CD4-positive, alpha-beta T cell treated with Interleukin-12 subunit alpha and Interleukin-12 subunit beta, for 1 hour (primary cell): ENCODE data around the gene MTRFR.
"Not testable (repeated sequence)": the region's sequence is repeated elsewhere in the genome, so short reads cannot be mapped to it uniquely, and the experiment has no call there.

ENCODE experiments used
- DNase-seq: peaks from one replicate; pipeline ENCODE4 v3.0.0-alpha.2; 2020

The MTRFR gene

GRCh38 chr12:123250471-123251383, 17.5 kb downstream of the MTRFR start:
- no peak for DNase-seq

DNA sequence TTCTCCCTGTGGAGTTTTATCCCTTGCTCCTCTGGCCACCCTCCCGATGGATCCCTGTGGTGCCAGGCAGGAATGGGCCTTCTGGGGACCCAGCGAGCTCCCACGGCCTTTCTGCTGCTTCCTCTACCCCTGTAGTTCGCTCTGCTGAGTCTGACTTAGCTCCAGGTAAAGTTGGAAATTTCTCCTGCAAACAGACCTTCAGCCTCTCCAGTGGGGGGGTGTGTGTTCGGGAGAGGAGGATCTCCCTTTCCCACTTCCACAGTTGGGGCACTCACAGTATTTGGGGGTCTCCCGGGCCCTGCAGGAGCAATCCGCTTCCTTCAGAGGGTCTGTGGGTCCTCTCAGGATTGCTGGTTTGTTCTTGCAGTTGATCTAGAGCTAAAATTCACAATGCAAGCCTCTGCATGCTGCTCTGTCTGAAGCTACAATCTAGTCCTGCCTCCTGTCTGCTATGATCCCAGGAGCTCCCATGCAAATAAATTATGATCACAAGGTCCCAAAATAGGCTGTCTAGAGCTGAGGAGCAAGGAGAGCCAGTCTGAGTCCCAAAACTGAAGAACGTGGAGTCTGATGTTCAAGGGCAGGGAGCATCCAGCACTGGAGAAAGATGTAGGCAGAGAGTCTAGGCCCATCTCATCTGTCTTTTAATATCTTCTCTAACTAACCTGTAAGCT, 18.3 kb downstream of the MTRFR start:
- DNase-seq = no peak

DNA sequence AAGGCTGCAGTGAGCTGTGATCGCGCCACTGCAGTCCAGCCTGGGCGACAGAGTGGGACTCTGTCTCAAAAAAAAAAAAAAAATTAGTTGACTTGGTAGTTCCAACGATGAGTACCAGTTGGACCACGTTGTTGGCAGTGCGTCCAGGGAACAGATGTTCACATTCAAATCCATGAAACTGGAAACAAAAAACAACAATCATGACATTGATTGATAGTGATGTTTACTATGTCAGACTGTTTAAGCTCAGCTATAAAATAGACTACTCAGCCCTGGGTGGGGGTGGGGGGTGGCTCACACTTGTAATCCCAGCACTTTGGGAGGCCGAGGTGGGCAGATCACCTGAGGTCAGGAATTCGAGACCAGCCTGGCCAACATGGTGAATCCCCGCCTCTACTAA, 19.1 kb downstream of the MTRFR start:
- DNase-seq = not testable (repeated sequence)

DNA sequence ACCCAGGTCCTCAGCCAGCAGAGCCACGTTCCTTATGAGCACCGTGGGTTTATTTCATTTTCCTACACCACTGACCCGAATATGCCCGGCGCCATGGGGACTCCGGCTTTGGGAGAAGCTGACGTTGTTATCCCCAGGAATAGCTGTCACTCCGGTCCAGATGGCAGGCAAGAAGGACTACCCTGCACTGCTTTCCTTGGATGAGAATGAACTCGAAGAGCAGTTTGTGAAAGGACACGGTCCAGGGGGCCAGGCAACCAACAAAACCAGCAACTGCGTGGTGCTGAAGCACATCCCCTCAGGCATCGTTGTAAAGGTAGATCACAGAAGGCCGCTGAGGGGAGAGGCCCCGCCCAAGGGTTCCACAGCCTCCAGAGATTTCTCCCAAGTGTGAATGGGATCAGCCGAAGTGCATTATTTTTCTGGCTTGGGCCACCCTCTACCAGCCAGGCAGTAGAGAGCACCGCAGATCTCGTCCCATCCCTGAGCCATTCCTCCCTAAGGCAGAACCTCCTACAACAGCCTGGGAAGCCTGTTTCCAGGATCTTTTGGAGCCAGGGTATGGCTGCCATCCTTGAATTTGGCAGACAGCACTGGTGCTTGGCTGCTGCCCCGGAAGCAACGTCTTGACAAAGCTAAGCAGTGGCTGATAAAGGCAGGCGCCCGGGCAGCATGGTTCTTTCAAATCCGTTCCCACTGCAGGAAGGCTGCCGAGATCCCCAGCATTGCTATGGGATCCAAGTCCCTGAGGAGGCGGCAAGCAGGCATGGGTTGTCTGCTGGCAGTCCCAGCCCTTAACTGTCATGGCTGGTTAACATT, 20.6 kb downstream of the MTRFR start:
- no peak for DNase-seq

- no peak for DNase-seq
These were observed 21.7 kb downstream of the MTRFR start for GRCh38 chr12:123254853-123255446.

GRCh38 chr12:123258593-123258992, 25.4 kb downstream of the MTRFR start:
- no peak for DNase-seq

GRCh38 chr12:123260081-123260480, 26.8 kb downstream of the MTRFR start:
- DNase-seq = no peak

GRCh38 chr12:123261196-123261595, 28.0 kb downstream of the MTRFR start:
- DNase-seq = no peak

GRCh38 chr12:123263196-123263817, 30.1 kb downstream of the MTRFR start:
- no peak for DNase-seq

DNA sequence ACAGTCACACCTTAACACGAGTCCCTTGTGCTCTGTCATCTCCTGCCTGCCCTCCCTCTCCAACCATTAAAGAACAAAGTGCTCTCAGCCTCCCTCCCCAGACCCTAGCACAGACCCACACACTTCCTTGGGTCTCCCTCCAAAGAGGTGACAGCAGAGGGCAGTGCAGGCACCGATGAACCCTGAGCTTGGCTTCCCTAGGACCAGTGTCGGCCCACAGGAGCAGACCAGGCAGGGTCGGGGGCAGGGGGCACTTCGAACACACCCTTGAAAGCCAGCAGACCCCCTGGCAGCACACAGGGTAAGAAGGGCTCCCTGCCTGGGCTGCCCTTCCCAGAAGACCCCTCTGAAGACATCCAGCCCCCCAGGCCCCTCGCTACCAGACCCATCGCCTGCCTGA, 31.4 kb downstream of the MTRFR start:
- no peak for DNase-seq

DNA sequence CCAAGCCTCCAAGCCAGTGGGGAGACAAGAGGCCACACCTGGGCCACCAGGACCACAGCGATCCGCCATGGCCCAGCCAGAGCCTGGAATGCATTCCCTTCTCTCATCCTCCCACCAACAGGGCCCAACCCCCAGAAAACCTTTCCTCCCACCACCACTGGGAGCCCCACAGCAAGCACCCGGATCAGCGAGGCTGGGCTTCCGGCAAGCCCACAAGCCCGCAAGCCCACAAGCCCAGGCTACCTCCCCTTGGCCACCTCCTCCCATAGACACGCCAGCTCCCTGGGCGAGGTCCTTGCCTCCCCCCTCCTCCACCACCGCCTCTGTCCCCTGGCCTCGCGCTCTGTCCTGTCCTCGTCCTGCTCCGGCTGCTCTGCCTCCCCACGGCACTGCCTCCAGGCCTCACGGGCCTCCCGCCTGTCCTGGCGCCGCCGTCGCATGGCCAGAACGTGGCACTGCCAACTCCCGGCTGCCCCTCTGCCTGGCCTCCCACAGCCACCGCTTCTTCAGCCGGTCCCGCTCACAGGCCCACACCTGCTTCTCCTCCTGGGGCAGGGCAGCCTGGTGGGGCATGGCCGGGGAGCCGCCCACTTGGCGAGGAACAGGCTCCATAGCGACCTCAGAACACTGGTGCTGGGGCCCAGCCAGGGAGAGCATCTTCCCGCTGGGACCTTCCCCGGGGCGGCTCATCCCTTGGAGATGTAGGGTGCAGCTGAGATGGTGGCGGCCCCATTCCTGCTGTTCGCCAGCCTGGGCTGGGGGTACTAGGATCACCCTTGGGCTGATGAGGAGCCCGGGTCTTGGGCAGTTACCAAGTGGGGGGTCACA, 32.8 kb downstream of the MTRFR start:
- DNase-seq = no peak

DNA sequence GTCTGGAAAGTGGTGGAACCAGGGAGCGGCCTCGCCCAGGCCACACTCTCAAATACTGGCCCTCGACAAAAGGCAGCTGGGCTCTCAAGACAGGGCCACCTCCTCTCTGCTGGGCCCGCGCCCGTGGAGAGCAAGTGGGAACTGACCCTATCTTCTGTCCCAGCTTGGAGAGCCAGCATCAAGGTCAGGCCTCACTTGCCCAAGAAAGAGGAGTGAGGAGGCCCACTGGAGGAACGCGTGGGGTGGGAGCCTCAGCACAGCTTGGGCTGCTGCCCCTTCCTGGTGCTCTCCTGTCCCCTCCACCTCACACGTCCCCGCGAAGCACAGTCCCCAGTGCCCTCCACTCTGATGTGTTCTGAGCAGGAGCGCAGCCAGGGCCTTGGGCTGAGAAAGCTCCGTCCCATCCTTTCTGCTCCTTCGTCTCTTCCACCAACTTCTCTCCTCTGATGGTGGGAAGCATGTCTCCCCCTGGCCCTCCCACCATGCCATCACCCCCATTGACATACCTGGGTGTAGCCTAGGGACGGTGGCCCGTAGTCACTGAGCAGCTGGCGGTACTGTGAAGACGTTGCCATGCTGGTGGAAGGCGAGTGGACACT, 33.5 kb downstream of the MTRFR start:
- DNase-seq = no peak

- no peak for DNase-seq
These were observed 34.2 kb downstream of the MTRFR start for GRCh38 chr12:123267335-123267920.

DNA sequence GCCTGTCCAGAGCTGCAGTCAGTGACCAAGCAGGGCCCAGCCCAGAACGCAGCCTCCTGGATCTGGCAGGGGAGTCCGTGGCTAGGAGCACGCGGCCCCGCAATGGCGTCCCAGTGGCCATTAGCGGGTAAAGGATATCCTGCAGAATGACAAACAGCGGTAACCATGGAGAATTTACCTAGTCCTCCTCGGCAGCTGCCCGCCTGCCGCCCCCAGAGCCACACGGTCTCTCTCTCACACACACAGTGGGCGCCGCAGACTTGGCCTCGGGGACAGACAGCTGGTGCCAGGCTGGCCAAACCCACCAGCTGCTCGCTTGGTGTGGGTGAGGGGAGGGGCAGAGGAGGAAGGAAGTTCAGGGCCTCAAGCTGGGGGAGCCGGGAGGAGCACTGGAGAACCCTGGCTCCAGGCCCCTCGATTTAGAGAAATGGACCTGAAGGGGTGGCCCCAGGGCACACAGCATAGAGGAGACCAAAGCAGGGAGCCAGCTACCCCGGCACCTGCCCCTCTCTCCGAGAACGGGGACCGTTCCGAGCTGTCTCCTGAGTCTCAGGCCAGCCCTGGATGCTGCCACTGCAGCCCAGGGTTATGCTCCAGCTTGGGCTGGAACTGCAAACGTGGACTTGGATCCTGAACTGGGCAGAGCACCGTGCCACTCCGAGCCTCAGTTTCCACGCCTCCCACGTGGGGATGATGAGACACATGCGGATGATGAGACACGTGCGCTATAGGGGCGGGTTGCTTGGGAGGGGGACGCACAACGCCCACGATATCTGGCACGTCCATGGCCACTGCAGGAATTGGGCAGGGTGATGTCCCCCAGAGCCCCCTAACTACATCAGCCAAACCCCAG, 35.0 kb downstream of the MTRFR start:
- DNase-seq = no peak

- DNase-seq = no peak
These were observed 35.6 kb downstream of the MTRFR start for GRCh38 chr12:123268850-123269249.

DNA sequence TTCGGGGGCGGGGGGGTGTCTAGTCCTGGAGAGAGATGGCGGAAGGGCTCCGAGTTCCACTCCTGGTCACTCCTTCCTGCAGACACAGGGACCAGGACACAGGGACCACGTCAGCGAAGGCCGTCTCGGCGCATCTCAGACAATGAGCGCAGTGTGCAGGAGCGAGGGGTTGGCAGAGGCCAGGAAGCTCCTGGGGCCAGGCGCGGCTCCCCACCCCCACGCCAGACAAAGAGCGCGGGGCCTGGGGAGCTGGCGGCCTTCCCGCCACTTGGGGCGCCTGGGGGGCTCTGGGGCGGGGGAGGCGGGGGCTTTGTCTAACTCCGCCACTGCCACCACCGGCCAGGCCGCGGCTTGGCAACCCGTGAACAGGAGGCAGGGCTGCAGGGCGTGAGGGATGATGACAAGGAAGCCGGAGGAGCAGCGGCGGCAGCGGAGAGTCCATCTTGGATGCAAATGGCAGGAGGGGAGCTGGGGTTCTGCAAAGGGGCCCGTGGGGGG, 36.2 kb downstream of the MTRFR start:
- peak; percentile 19 for DNase-seq

DNA sequence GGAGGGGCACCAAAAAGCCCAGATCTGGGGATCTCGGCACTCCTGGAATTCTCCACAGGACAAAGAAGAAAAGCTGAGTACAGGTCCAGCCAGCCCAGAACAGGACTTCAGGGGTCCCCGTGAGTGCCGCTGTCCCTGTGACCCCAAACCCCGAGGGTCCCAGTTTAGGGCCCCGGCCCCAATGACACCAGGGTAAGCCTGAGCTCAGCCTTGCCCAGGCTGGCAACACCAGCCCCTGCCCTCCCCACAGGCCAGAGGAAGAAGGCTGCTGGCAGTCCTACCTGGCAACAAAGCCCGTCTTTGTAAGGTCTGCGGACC, 36.6 kb downstream of the MTRFR start:
- DNase-seq = no peak

- no peak for DNase-seq
These were observed 37.2 kb downstream of the MTRFR start for GRCh38 chr12:123270214-123271000.
